Glutamatergic neuron (in vitro differentiated cells): ENCODE measurements around the gene GALNT11. TPM values are rescaled to one million over a fixed set of nuclear protein-coding genes. Genes with fewer than 3 reads are reported as not detected.

Experiments
- DNase-seq: peaks from one replicate; pipeline ENCODE4 v3.0.0; 2022
- H3K27ac Mint-ChIP-seq: one replicate; pipeline ENCODE4 v1.8.0; 2020; ENCODE audit warnings: mild to moderate bottlenecking, mixed read lengths, inconsistent platforms; ENCODE audit not compliant: unreplicated experiment
- H3K27me3 Mint-ChIP-seq: one replicate; pipeline ENCODE4 v1.8.0; 2020; ENCODE audit warnings: mild to moderate bottlenecking, moderate library complexity, mixed read lengths, inconsistent platforms; ENCODE audit not compliant: unreplicated experiment
- H3K36me3 Mint-ChIP-seq: one replicate; pipeline ENCODE4 v1.8.0; 2020; ENCODE audit warnings: mild to moderate bottlenecking, mixed read lengths, inconsistent platforms; ENCODE audit not compliant: unreplicated experiment
- H3K4me1 Mint-ChIP-seq: one replicate; pipeline ENCODE4 v1.8.0; 2020; ENCODE audit warnings: mild to moderate bottlenecking, low read depth, mixed read lengths, inconsistent platforms; ENCODE audit not compliant: unreplicated experiment
- H3K4me3 Mint-ChIP-seq: one replicate; pipeline ENCODE4 v1.8.0; 2020; ENCODE audit warnings: mild to moderate bottlenecking, mixed read lengths, inconsistent platforms; ENCODE audit not compliant: unreplicated experiment
- H3K9me3 Mint-ChIP-seq: one replicate; pipeline ENCODE4 v1.8.0; 2020; ENCODE audit warnings: mild to moderate bottlenecking, moderate library complexity, mixed read lengths, inconsistent platforms; ENCODE audit not compliant: unreplicated experiment
- CTCF ChIP-seq: fragments of 200-600 bp; sonication (generic); IDR thresholded peaks from one replicate; pipeline ENCODE4 v1.5.0; 2021; ENCODE audit not compliant: partially characterized antibody, unreplicated experiment
- total RNA-seq: library from RNA; stranded (reverse); fragmentation: NEBNext Ultra II Directional; extraction: Animal tissue kit (Norgen Biotek cat#: 25700); gene quantifications from one replicate; pipeline ENCODE4 v1.2.1, GENCODE V29; 2021; ENCODE audit not compliant: unreplicated experiment

GALNT11 gene
- total RNA-seq, 1 donor from 2014 or later, result 32.7 TPM

GRCh38 chr7:152107945-152108344, 82.5 kb downstream of the GALNT11 start:
- TF ChIP-seq CTCF, result no peak
- H3K36me3 Mint-ChIP-seq, result peaks cover 9% of the 10 kb centered on the region
- peaks cover 2% of the 10 kb centered on the region for H3K4me1 Mint-ChIP-seq
- no peak for DNase-seq
- no peak overlapping the region for H3K4me3 Mint-ChIP-seq
- peaks cover 2% of the 10 kb centered on the region for H3K9me3 Mint-ChIP-seq
- H3K27ac Mint-ChIP-seq, result no peak overlapping the region
- peaks cover 3% of the 10 kb centered on the region for H3K27me3 Mint-ChIP-seq

- peaks cover 2% of the 10 kb centered on the region for H3K4me1 Mint-ChIP-seq
- no peak for TF ChIP-seq CTCF
- H3K9me3 Mint-ChIP-seq, result peaks cover 2% of the 10 kb centered on the region
- H3K27ac Mint-ChIP-seq, result no peak overlapping the region
- no peak overlapping the region for H3K4me3 Mint-ChIP-seq
- DNase-seq, result no peak
- peaks cover 3% of the 10 kb centered on the region for H3K27me3 Mint-ChIP-seq
- H3K36me3 Mint-ChIP-seq, result peaks cover 9% of the 10 kb centered on the region
Measured at GRCh38 chr7:152108359-152108758, 82.9 kb downstream of the GALNT11 start.

GRCh38 chr7:152112829-152113228, 87.4 kb downstream of the GALNT11 start:
- Mint-ChIP-seq H3K27ac (no peak overlapping the region), H3K27me3 (no peaks in the 10 kb centered on the region), H3K9me3 (peaks cover 2% of the 10 kb centered on the region), H3K36me3 (peaks cover 5% of the 10 kb centered on the region), H3K4me1 (no peaks in the 10 kb centered on the region), H3K4me3 (no peak overlapping the region)
- no peak for TF ChIP-seq CTCF
- no peak for DNase-seq

GRCh38 chr7:152115021-152115718, 89.7 kb downstream of the GALNT11 start:
- DNase-seq, result no peak
- peaks cover 9% of the 10 kb centered on the region for H3K36me3 Mint-ChIP-seq
- H3K9me3 Mint-ChIP-seq, result peaks cover 3% of the 10 kb centered on the region
- no peak for TF ChIP-seq CTCF
- H3K27ac Mint-ChIP-seq, result no peak overlapping the region
- no peak overlapping the region for H3K4me3 Mint-ChIP-seq
- no peaks in the 10 kb centered on the region for H3K4me1 Mint-ChIP-seq
- no peaks in the 10 kb centered on the region for H3K27me3 Mint-ChIP-seq

- Mint-ChIP-seq H3K36me3 (peaks cover 14% of the 10 kb centered on the region), H3K9me3 (peaks cover 7% of the 10 kb centered on the region), H3K27ac (no peak overlapping the region), H3K4me3 (no peak overlapping the region), H3K27me3 (peaks cover 3% of the 10 kb centered on the region), H3K4me1 (peaks cover 5% of the 10 kb centered on the region)
- no peak for TF ChIP-seq CTCF
- no peak for DNase-seq
Measured at GRCh38 chr7:152117356-152117755, 91.9 kb downstream of the GALNT11 start.
